HG03095 (cell line): ENCODE data around the gene CARF.
A peak's percentile ranks its signal among the peaks of the same experiment; 100 is the strongest.
"Not testable (repeated sequence)": the region's sequence is repeated elsewhere in the genome, so short reads cannot be mapped to it uniquely, and the experiment has no call there.

Experiments used
- ATAC-seq: cut with Tn5 transposase; IDR thresholded peaks from one replicate; pipeline ENCODE4 v1.9.1; 2021; ENCODE audit warnings: moderate library complexity; ENCODE audit not compliant: unreplicated experiment

Gene CARF

GRCh38 chr2:202911512-202912341 lies at the start of gene CARF, which contains the start of gene WDR12:
Gene CARF, plus strand, starts transcription at chr2:202912275. Its CDS starts 29,628 bp downstream, at chr2:202941903.
Gene WDR12, minus strand, starts transcription at chr2:202911673. Its CDS starts 197 bp downstream, at chr2:202911476.
- ATAC-seq, result peak; percentile 68

- peak; percentile 79 for ATAC-seq
Observed at GRCh38 chr2:202870431-202871299, 41.4 kb upstream of the CARF start.

GRCh38 chr2:202871300-202872141 lies 40.6 kb upstream of the CARF start, which contains the start of gene ICA1L:
Gene ICA1L, minus strand, starts transcription at chr2:202871766. Its CDS starts 42,757 bp downstream, at chr2:202829009.
- peak; percentile 56 for ATAC-seq

GRCh38 chr2:202877699-202878098 lies 34.4 kb upstream of the CARF start:
- no peak for ATAC-seq

GRCh38 chr2:202881570-202881969 lies 30.5 kb upstream of the CARF start:
- no peak for ATAC-seq

- ATAC-seq, result no peak
Observed at GRCh38 chr2:202883987-202884675, 27.9 kb upstream of the CARF start.

- no peak for ATAC-seq
Observed at GRCh38 chr2:202885190-202885589, 26.9 kb upstream of the CARF start.

- not testable (repeated sequence) for ATAC-seq
Observed at GRCh38 chr2:202905507-202905906, 6.6 kb upstream of the CARF start.

GRCh38 chr2:202908186-202908585 lies 3.9 kb upstream of the CARF start:
- ATAC-seq, result no peak

GRCh38 chr2:202909394-202910192 lies 2.5 kb upstream of the CARF start:
- ATAC-seq, result no peak

GRCh38 chr2:202910250-202910649 lies 1.8 kb upstream of the CARF start:
- not testable (repeated sequence) for ATAC-seq

- no peak for ATAC-seq
Observed at GRCh38 chr2:202910698-202911097, 1.4 kb upstream of the CARF start.

- ATAC-seq, result peak; percentile 10
Observed at GRCh38 chr2:202911203-202911511, 918 bp upstream of the CARF start.

GRCh38 chr2:202912342-202913201 lies 497 bp downstream of the CARF start:
- ATAC-seq, result peak; percentile 48

- ATAC-seq, result no peak
Observed at GRCh38 chr2:202918860-202919259, 6.8 kb downstream of the CARF start.

GRCh38 chr2:202932425-202933138 lies 20.5 kb downstream of the CARF start:
- no peak for ATAC-seq

GRCh38 chr2:202933139-202933510 lies 21.1 kb downstream of the CARF start:
- no peak for ATAC-seq

- ATAC-seq, result no peak
Observed at GRCh38 chr2:202933958-202934357, 21.9 kb downstream of the CARF start.
